CD4-positive, alpha-beta T cell treated with Interleukin-4 for 4 hours (primary cell): ENCODE results near the gene PDE4C.
"Not testable (repeated sequence)": the region's sequence is repeated elsewhere in the genome, so short reads cannot be mapped to it uniquely, and the experiment has no call there.

Source experiments
- DNase-seq: peaks from one replicate; pipeline ENCODE4 v3.0.0-alpha.2; 2020

Gene PDE4C

GRCh38 chr19:18221815-18222725, 4.2 kb downstream of the PDE4C start:
- DNase-seq, result no peak

- no peak for DNase-seq
Measured at GRCh38 chr19:18220632-18221275, 5.5 kb downstream of the PDE4C start.

- no peak for DNase-seq
Measured at GRCh38 chr19:18219911-18220631, 6.2 kb downstream of the PDE4C start.

GRCh38 chr19:18218600-18218999, 7.6 kb downstream of the PDE4C start:
- no peak for DNase-seq

GRCh38 chr19:18218159-18218558, 8.1 kb downstream of the PDE4C start:
- DNase-seq, result no peak

GRCh38 chr19:18216789-18217188, 9.4 kb downstream of the PDE4C start:
- DNase-seq, result no peak

GRCh38 chr19:18214779-18215433, 11.3 kb downstream of the PDE4C start:
- no peak for DNase-seq

GRCh38 chr19:18211683-18212082, 14.6 kb downstream of the PDE4C start:
- no peak for DNase-seq

GRCh38 chr19:18209912-18210311, 16.3 kb downstream of the PDE4C start:
- not testable (repeated sequence) for DNase-seq

- peak; percentile 27 for DNase-seq
Measured at GRCh38 chr19:18208098-18208951, 17.9 kb downstream of the PDE4C start.

GRCh38 chr19:18206018-18206417, 20.2 kb downstream of the PDE4C start:
- no peak for DNase-seq

- peak; percentile 45 for DNase-seq
Measured at GRCh38 chr19:18205200-18205892, 20.9 kb downstream of the PDE4C start.

GRCh38 chr19:18204394-18205199, 21.6 kb downstream of the PDE4C start:
- no peak for DNase-seq

- peak; percentile 99 for DNase-seq
Measured at GRCh38 chr19:18203863-18204393, 22.3 kb downstream of the PDE4C start, which contains the start of gene RAB3A. Gene RAB3A (minus strand): TSS chr19:18204042. CDS start chr19:18202740, 1,302 bp downstream.

GRCh38 chr19:18203408-18203862, 22.8 kb downstream of the PDE4C start:
- DNase-seq, result peak; percentile 31

GRCh38 chr19:18202778-18203407, 23.3 kb downstream of the PDE4C start:
- no peak for DNase-seq

GRCh38 chr19:18202397-18202777, 23.9 kb downstream of the PDE4C start:
- no peak for DNase-seq

- no peak for DNase-seq
Measured at GRCh38 chr19:18198374-18198773, 27.9 kb downstream of the PDE4C start.

- no peak for DNase-seq
Measured at GRCh38 chr19:18197941-18198340, 28.3 kb downstream of the PDE4C start.
